Parathyroid adenoma (tissue), 2 donors: ENCODE data around the gene TMEM69.
"Not testable (repeated sequence)": the region's sequence is repeated elsewhere in the genome, so short reads cannot be mapped to it uniquely, and the experiment has no call there.

Experiments used
- H2AFZ ChIP-seq: fragments of 300-600 bp; sonication (generic); one replicate; pipeline ENCODE4 v1.7.0; 2017; ENCODE audit warnings: antibody characterized with exemption, mild to moderate bottlenecking
- H3K27ac ChIP-seq: fragments of 300-600 bp; sonication (generic); one replicate; pipeline ENCODE4 v1.7.0; 2017
- H3K27me3 ChIP-seq: fragments of 300-600 bp; sonication (generic); one replicate; pipeline ENCODE4 v1.7.0; 2017; ENCODE audit warnings: low read length; ENCODE audit not compliant: control insufficient read depth, insufficient read depth
- H3K36me3 ChIP-seq: fragments of 300-600 bp; sonication (generic); one replicate; pipeline ENCODE4 v1.7.0; 2017; ENCODE audit warnings: low read length; ENCODE audit not compliant: control insufficient read depth, insufficient read depth
- H3K4me1 ChIP-seq: fragments of 300-600 bp; sonication (generic); one replicate; pipeline ENCODE4 v1.7.0; 2017; ENCODE audit warnings: control low read depth
- H3K4me2 ChIP-seq: fragments of 300-600 bp; sonication (generic); one replicate; pipeline ENCODE4 v1.7.0; 2017; ENCODE audit warnings: low read length
- H3K4me3 ChIP-seq: fragments of 300-600 bp; sonication (generic); one replicate; pipeline ENCODE4 v1.7.0; 2017; ENCODE audit warnings: low read depth, low read length
- H3K79me2 ChIP-seq: fragments of 300-600 bp; sonication (generic); one replicate; pipeline ENCODE4 v1.7.0; 2017; ENCODE audit warnings: control low read depth
- H3K9ac ChIP-seq: fragments of 300-600 bp; sonication (generic); one replicate; pipeline ENCODE4 v1.7.0; 2017; ENCODE audit warnings: mild to moderate bottlenecking
- H3K9me3 ChIP-seq: fragments of 300-600 bp; sonication (generic); one replicate; pipeline ENCODE4 v1.7.0; 2017; ENCODE audit warnings: low read length; ENCODE audit not compliant: control insufficient read depth
- CTCF ChIP-seq: fragments of 300-600 bp; sonication (generic); IDR thresholded peaks from one replicate; pipeline ENCODE4 v1.7.0; 2017; ENCODE audit warnings: antibody characterized with exemption, mild to moderate bottlenecking
- donor health status: primary hyperparathyroidism.

Gene TMEM69

DNA sequence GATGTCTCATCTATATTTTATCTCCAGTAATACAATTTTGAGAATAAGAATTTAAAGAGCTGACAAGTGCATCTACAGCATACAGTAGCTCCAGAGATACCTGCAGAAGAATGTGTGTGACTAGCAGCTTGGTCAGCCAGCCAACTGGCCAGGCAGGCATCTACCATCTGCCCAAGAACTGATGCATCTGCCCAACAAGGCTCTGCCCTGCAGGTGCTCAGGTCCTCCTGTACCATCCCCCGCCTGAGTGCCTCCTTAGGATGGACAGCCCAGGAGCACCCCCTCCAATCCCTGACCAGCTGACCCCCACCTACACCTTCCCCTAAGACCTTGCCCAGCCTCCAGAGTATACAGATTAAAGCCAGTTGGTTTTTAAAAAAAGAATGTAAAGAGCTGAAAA is 30.3 kb downstream of the TMEM69 start:
- Histone ChIP-seq H3K27me3 (no peaks in the 10 kb centered on the region), H3K9ac (no peak overlapping the region), H3K4me3 (no peak overlapping the region), H3K4me2 (no peak overlapping the region), H3K79me2 (no peaks in the 10 kb centered on the region), H3K36me3 (no peaks in the 10 kb centered on the region), H2AFZ (no peak overlapping the region), H3K4me1 (no peaks in the 10 kb centered on the region), H3K27ac (no peak overlapping the region), H3K9me3 (no peaks in the 10 kb centered on the region)
- TF ChIP-seq CTCF, result no peak

DNA sequence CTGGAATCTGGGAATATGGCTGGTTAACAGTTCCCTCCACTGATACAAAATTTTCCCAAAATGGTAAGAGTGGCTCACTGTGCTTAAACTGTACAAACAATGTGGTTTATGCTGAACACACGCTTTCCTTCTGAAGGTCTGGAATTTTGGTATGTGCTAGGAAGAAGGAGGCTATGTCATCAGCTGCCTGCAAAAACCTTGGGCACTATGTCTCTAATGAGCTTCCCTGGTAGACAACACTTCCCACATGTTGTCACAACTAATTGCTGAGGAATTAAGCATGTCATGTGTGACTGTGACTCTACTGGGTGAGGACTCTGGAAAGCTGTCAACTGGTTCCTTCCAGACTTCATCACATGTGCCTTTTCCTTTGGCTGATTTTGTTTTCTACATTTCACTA is 33.2 kb downstream of the TMEM69 start:
- Histone ChIP-seq H3K27ac (no peak overlapping the region), H3K79me2 (no peaks in the 10 kb centered on the region), H2AFZ (no peak overlapping the region), H3K4me2 (no peak overlapping the region), H3K4me3 (no peak overlapping the region), H3K27me3 (no peaks in the 10 kb centered on the region), H3K9ac (no peak overlapping the region), H3K4me1 (no peaks in the 10 kb centered on the region), H3K9me3 (no peaks in the 10 kb centered on the region), H3K36me3 (no peaks in the 10 kb centered on the region)
- TF ChIP-seq CTCF, result no peak

DNA sequence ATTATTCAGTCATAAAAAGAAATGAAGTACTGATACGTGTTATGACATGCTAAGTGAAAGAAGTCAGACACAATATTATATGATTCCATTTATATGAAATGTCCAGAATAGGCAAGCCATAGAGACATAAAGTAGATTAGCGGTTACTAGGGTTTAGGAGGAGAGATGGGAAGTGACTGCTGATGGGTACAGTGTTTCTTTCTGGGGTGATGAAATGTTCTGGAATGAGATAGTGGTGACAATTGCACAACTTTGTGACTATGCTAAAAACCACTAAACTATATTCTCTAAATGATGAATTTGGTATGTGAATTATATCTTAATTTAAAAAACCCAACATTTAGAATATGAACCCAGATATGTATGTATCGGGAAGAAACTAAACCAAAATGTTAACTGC is 34.8 kb downstream of the TMEM69 start:
- H3K27me3 ChIP-seq, result no peaks in the 10 kb centered on the region
- no peaks in the 10 kb centered on the region for H3K79me2 ChIP-seq
- no peak overlapping the region for H3K4me3 ChIP-seq
- no peak overlapping the region for H3K4me2 ChIP-seq
- no peaks in the 10 kb centered on the region for H3K36me3 ChIP-seq
- H3K9ac ChIP-seq, result no peak overlapping the region
- H3K27ac ChIP-seq, result no peak overlapping the region
- TF ChIP-seq CTCF, result no peak
- H3K4me1 ChIP-seq, result no peaks in the 10 kb centered on the region
- H2AFZ ChIP-seq, result no peak overlapping the region
- H3K9me3 ChIP-seq, result no peaks in the 10 kb centered on the region

- Histone ChIP-seq H3K9ac (no peak overlapping the region), H3K4me1 (no peaks in the 10 kb centered on the region)
Observed at GRCh38 chr1:45723248-45723930, 35.4 kb downstream of the TMEM69 start.

GRCh38 chr1:45726007-45726406 is 38.0 kb downstream of the TMEM69 start:
- H3K9me3 ChIP-seq, H3K27ac ChIP-seq, H3K79me2 ChIP-seq, H3K4me1 ChIP-seq, H3K36me3 ChIP-seq, H2AFZ ChIP-seq, H3K4me2 ChIP-seq, H3K4me3 ChIP-seq, H3K9ac ChIP-seq, H3K27me3 ChIP-seq: not testable (repeated sequence)

More at GRCh38 chr1:45723248-45723930, 35.4 kb downstream of the TMEM69 start:
- H3K27ac ChIP-seq, result no peak overlapping the region
- H3K27me3 ChIP-seq, result no peaks in the 10 kb centered on the region
- no peaks in the 10 kb centered on the region for H3K9me3 ChIP-seq
- H3K36me3 ChIP-seq, result no peaks in the 10 kb centered on the region
- no peak overlapping the region for H2AFZ ChIP-seq
- no peak overlapping the region for H3K4me3 ChIP-seq
- no peak overlapping the region for H3K4me2 ChIP-seq
- no peak for TF ChIP-seq CTCF
- no peaks in the 10 kb centered on the region for H3K79me2 ChIP-seq
